ENCODE results near the gene MAP3K12.

The MAP3K12 gene

GRCh38 chr12:53430116-53430515, 69.1 kb downstream of the MAP3K12 start:
- DNase-seq = no peak

Measured in right hindlimb (tissue), 1 donor.